Panc1 (cell line): Measurements from ENCODE around the gene SYT17.

ENCODE experiments used
- CTCF ChIP-seq: fragments of 450-650 bp; IDR thresholded peaks from 2 replicates; pipeline ENCODE4 v1.5.1; 2017; ENCODE audit warnings: mild to moderate bottlenecking
- POLR2AphosphoS5 ChIP-seq: IDR thresholded peaks from 2 replicates; pipeline ENCODE4 v1.6.1; 2012; ENCODE audit warnings: mild to moderate bottlenecking, low read depth, low read length, moderate library complexity

- no peak for TF ChIP-seq CTCF
- no peak for TF ChIP-seq POLR2AphosphoS5
Observed at GRCh38 chr16:19297454-19297853, 129.4 kb downstream of the SYT17 start.
